ENCODE measurements around the gene SMOC2.

- TF ChIP-seq, protein P1, sequence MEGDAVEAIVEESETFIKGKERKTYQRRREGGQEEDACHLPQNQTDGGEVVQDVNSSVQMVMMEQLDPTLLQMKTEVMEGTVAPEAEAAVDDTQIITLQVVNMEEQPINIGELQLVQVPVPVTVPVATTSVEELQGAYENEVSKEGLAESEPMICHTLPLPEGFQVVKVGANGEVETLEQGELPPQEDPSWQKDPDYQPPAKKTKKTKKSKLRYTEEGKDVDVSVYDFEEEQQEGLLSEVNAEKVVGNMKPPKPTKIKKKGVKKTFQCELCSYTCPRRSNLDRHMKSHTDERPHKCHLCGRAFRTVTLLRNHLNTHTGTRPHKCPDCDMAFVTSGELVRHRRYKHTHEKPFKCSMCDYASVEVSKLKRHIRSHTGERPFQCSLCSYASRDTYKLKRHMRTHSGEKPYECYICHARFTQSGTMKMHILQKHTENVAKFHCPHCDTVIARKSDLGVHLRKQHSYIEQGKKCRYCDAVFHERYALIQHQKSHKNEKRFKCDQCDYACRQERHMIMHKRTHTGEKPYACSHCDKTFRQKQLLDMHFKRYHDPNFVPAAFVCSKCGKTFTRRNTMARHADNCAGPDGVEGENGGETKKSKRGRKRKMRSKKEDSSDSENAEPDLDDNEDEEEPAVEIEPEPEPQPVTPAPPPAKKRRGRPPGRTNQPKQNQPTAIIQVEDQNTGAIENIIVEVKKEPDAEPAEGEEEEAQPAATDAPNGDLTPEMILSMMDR (tag by site-specific recombination; IDR thresholded peaks at IDR 0.05): no peak
- TF ChIP-seq, protein P2, sequence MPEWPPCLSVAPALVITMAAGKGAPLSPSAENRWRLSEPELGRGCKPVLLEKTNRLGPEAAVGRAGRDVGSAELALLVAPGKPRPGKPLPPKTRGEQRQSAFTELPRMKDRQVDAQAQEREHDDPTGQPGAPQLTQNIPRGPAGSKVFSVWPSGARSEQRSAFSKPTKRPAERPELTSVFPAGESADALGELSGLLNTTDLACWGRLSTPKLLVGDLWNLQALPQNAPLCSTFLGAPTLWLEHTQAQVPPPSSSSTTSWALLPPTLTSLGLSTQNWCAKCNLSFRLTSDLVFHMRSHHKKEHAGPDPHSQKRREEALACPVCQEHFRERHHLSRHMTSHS (tag by site-specific recombination; IDR thresholded peaks at IDR 0.05): no peak
- TF ChIP-seq, protein P3, sequence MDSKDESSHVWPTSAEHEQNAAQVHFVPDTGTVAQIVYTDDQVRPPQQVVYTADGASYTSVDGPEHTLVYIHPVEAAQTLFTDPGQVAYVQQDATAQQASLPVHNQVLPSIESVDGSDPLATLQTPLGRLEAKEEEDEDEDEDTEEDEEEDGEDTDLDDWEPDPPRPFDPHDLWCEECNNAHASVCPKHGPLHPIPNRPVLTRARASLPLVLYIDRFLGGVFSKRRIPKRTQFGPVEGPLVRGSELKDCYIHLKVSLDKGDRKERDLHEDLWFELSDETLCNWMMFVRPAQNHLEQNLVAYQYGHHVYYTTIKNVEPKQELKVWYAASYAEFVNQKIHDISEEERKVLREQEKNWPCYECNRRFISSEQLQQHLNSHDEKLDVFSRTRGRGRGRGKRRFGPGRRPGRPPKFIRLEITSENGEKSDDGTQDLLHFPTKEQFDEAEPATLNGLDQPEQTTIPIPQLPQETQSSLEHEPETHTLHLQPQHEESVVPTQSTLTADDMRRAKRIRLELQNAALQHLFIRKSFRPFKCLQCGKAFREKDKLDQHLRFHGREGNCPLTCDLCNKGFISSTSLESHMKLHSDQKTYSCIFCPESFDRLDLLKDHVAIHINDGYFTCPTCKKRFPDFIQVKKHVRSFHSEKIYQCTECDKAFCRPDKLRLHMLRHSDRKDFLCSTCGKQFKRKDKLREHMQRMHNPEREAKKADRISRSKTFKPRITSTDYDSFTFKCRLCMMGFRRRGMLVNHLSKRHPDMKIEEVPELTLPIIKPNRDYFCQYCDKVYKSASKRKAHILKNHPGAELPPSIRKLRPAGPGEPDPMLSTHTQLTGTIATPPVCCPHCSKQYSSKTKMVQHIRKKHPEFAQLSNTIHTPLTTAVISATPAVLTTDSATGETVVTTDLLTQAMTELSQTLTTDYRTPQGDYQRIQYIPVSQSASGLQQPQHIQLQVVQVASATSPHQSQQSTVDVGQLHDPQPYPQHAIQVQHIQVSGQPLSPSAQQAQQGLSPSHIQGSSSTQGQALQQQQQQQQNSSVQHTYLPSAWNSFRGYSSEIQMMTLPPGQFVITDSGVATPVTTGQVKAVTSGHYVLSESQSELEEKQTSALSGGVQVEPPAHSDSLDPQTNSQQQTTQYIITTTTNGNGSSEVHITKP (tag by site-specific recombination; IDR thresholded peaks at IDR 0.05): no peak
- no peak for TF ChIP-seq ZNF394 (tag by site-specific recombination; IDR thresholded peaks at IDR 0.05; ENCODE audit: borderline replicate concordance)
- TF ChIP-seq ZNF138 (tag by site-specific recombination; IDR thresholded peaks at IDR 0.05; ENCODE audit: borderline replicate concordance): no peak
- TF ChIP-seq, protein P4, sequence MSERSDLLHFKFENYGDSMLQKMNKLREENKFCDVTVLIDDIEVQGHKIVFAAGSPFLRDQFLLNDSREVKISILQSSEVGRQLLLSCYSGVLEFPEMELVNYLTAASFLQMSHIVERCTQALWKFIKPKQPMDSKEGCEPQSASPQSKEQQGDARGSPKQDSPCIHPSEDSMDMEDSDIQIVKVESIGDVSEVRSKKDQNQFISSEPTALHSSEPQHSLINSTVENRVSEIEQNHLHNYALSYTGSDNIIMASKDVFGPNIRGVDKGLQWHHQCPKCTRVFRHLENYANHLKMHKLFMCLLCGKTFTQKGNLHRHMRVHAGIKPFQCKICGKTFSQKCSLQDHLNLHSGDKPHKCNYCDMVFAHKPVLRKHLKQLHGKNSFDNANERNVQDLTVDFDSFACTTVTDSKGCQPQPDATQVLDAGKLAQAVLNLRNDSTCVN (tag by site-specific recombination; optimal IDR thresholded peaks at IDR 0.05): no peak
- TF ChIP-seq SP2 (tag by site-specific recombination; IDR thresholded peaks at IDR 0.05): no peak
- no peak for TF ChIP-seq ZNF391 (tag by site-specific recombination; IDR thresholded peaks at IDR 0.05; ENCODE audit: borderline replicate concordance, low read depth)
- TF ChIP-seq ZBTB7A (tag by site-specific recombination; IDR thresholded peaks at IDR 0.05; ENCODE audit: low read depth): no peak
Measured at GRCh38 chr6:168601111-168601510, 160.1 kb downstream of the SMOC2 start.

Data from HEK293 (cell line).